H9 (cell line): Measurements from ENCODE around the gene SCAF11. TPM values are rescaled to one million over a fixed set of nuclear protein-coding genes. Genes with fewer than 3 reads are reported as not detected.

Experiments used
- DNase-seq: peaks from one replicate; pipeline ENCODE4 v3.0.0-alpha.2; 2017
- H2AFZ ChIP-seq: one replicate; pipeline ENCODE4 v1.6.1; 2013; ENCODE audit warnings: mild to moderate bottlenecking, low read length, control low read depth, moderate library complexity
- H2AK5ac ChIP-seq: 2 replicates; pipeline ENCODE4 v1.6.1; 2013; ENCODE audit warnings: low read length, control low read depth, mixed read lengths; ENCODE audit not compliant: insufficient read length
- H2BK120ac ChIP-seq: one replicate; pipeline ENCODE4 v1.6.1; 2013; ENCODE audit warnings: low read depth, mild to moderate bottlenecking, low read length, control low read depth, inconsistent platforms; ENCODE audit not compliant: poor library complexity, severe bottlenecking
- H2BK12ac ChIP-seq: 2 replicates; pipeline ENCODE4 v1.6.1; 2013; ENCODE audit warnings: low read length, control low read depth, mixed read lengths, low read depth; ENCODE audit not compliant: insufficient read length
- H2BK15ac ChIP-seq: 2 replicates; pipeline ENCODE4 v1.6.1; 2013; ENCODE audit warnings: low read depth, low read length, control low read depth
- H2BK20ac ChIP-seq: one replicate; pipeline ENCODE4 v1.6.1; 2013; ENCODE audit warnings: low read depth, mild to moderate bottlenecking, low read length, control low read depth, inconsistent platforms; ENCODE audit not compliant: poor library complexity, severe bottlenecking
- H2BK5ac ChIP-seq: 2 replicates; pipeline ENCODE4 v1.6.1; 2013; ENCODE audit warnings: low read length, control low read depth, mixed read lengths; ENCODE audit not compliant: insufficient read length
- H3K14ac ChIP-seq: 2 replicates; pipeline ENCODE4 v1.6.1; 2013; ENCODE audit warnings: low read length, control low read depth; ENCODE audit not compliant: insufficient read depth
- H3K18ac ChIP-seq: 2 replicates; pipeline ENCODE4 v1.6.1; 2013; ENCODE audit warnings: low read depth, mild to moderate bottlenecking, mixed read lengths, low read length, control low read depth; ENCODE audit not compliant: insufficient read length
- H3K23ac ChIP-seq: 2 replicates; pipeline ENCODE4 v1.6.1; 2013; ENCODE audit warnings: low read length, control low read depth, mixed read lengths, low read depth; ENCODE audit not compliant: insufficient read length
- H3K23me2 ChIP-seq: 2 replicates; pipeline ENCODE4 v1.6.1; 2013; ENCODE audit warnings: low read depth, mild to moderate bottlenecking, mixed read lengths, low read length, control low read depth; ENCODE audit not compliant: insufficient read length, poor library complexity, severe bottlenecking
- H3K27ac ChIP-seq: 2 replicates; pipeline ENCODE4 v1.5.1; 2013; ENCODE audit warnings: low read length, control low read depth, mixed read lengths, low read depth; ENCODE audit not compliant: insufficient read length
- H3K27me3 ChIP-seq: 2 replicates; pipeline ENCODE4 v1.6.1; 2013; ENCODE audit warnings: low read length, control low read depth, inconsistent platforms; ENCODE audit not compliant: insufficient read depth
- H3K4ac ChIP-seq: 2 replicates; pipeline ENCODE4 v1.6.1; 2013; ENCODE audit warnings: low read depth, mild to moderate bottlenecking, control low read depth, inconsistent platforms, low read length, moderate library complexity
- H3K4me1 ChIP-seq: 2 replicates; pipeline ENCODE4 v1.6.1; 2013; ENCODE audit warnings: low read length, control low read depth, inconsistent platforms; ENCODE audit not compliant: insufficient read depth
- H3K4me2 ChIP-seq: 2 replicates; pipeline ENCODE4 v1.6.1; 2013; ENCODE audit warnings: low read length, control low read depth, mixed read lengths; ENCODE audit not compliant: insufficient read length, insufficient read depth
- H3K56ac ChIP-seq: 2 replicates; pipeline ENCODE4 v1.6.1; 2013; ENCODE audit warnings: low read depth, mild to moderate bottlenecking, mixed read lengths, low read length, control low read depth; ENCODE audit not compliant: insufficient read length
- H3K79me1 ChIP-seq: 2 replicates; pipeline ENCODE4 v1.6.1; 2013; ENCODE audit warnings: low read depth, mild to moderate bottlenecking, moderate library complexity, low read length, control low read depth, inconsistent platforms; ENCODE audit not compliant: insufficient read depth, poor library complexity, severe bottlenecking
- H3K79me2 ChIP-seq: 2 replicates; pipeline ENCODE4 v1.6.1; 2013; ENCODE audit warnings: low read length, control low read depth, inconsistent platforms; ENCODE audit not compliant: insufficient read depth
- H3K9ac ChIP-seq: 2 replicates; pipeline ENCODE4 v1.6.1; 2013; ENCODE audit warnings: low read length, control low read depth, mixed read lengths; ENCODE audit not compliant: insufficient read length; ENCODE audit errors: extremely low read depth
- H3K9me3 ChIP-seq: one replicate; pipeline ENCODE4 v1.6.1; 2013; ENCODE audit warnings: low read depth, low read length, inconsistent platforms; ENCODE audit not compliant: control insufficient read depth
- H3T11ph ChIP-seq: one replicate; pipeline ENCODE4 v1.6.1; 2013; ENCODE audit warnings: mild to moderate bottlenecking, low read length, control low read depth, inconsistent platforms
- H4K20me1 ChIP-seq: one replicate; pipeline ENCODE4 v1.6.1; 2013; ENCODE audit not compliant: control insufficient read depth, insufficient read length, insufficient read depth
- H4K5ac ChIP-seq: 2 replicates; pipeline ENCODE4 v1.6.1; 2013; ENCODE audit warnings: low read depth, mild to moderate bottlenecking, mixed read lengths, low read length, control low read depth; ENCODE audit not compliant: insufficient read length
- H4K8ac ChIP-seq: replicated peaks from 2 replicates; pipeline ENCODE4 v1.6.1; 2013; ENCODE audit warnings: low read length, control low read depth, mixed read lengths, low read depth; ENCODE audit not compliant: insufficient read length
- H4K91ac ChIP-seq: 2 replicates; pipeline ENCODE4 v1.6.1; 2013; ENCODE audit warnings: low read depth, mild to moderate bottlenecking, moderate library complexity, mixed read lengths, low read length, control low read depth; ENCODE audit not compliant: insufficient read length
- H3K27ac Mint-ChIP-seq, 3 experiments: 2 replicates in 2 of 3; 3 replicates in 1 of 3; pipeline ENCODE4 v1.8.0; 2020 to 2021; ENCODE audit warnings: mixed read lengths in 3 of 3, mild to moderate bottlenecking in 1 of 3, moderate library complexity in 1 of 3
- H3K27me3 Mint-ChIP-seq: 2 replicates; pipeline ENCODE4 v1.8.0; 2021; ENCODE audit warnings: low read depth, mild to moderate bottlenecking, moderate library complexity, mixed read lengths
- H3K36me3 Mint-ChIP-seq, 3 experiments: 2 replicates in 2 of 3; 3 replicates in 1 of 3; pipeline ENCODE4 v1.8.0; 2020 to 2021; ENCODE audit warnings: low read depth in 3 of 3, mixed read lengths in 3 of 3; ENCODE audit not compliant: insufficient read depth in 1 of 3
- H3K4me1 Mint-ChIP-seq, 2 experiments: 2 replicates each; pipeline ENCODE4 v1.8.0; 2020; ENCODE audit warnings: mixed read lengths in 2 of 2
- H3K4me3 Mint-ChIP-seq, 2 experiments: 2 replicates in 1 of 2; 3 replicates in 1 of 2; pipeline ENCODE4 v1.8.0; 2020 to 2021; ENCODE audit warnings: mild to moderate bottlenecking in 2 of 2, mixed read lengths in 2 of 2, moderate library complexity in 1 of 2
- H3K9me3 Mint-ChIP-seq, 2 experiments: 2 replicates in 1 of 2; 3 replicates in 1 of 2; pipeline ENCODE4 v1.8.0; 2020; ENCODE audit warnings: mild to moderate bottlenecking in 2 of 2, mixed read lengths in 2 of 2, moderate library complexity in 1 of 2
- WGBS: extraction: QIAGEN DNeasy Blood & Tissue Kit; methylation state at CpG from one replicate; pipeline ENCODE4 v1.1.7; 2013; ENCODE audit warnings: missing lambda C conversion rate, low lambda C conversion rate, mixed read lengths; ENCODE audit not compliant: insufficient read length; ENCODE audit errors: extremely low coverage; 5-methylcytosine and 5-hydroxymethylcytosine counted together
- total RNA-seq: library from RNA; stranded (reverse); gene quantifications from 2 replicates; pipeline ENCODE4 v1.2.1, GENCODE V29; 2021
- TF ChIP-seq, protein P1 (sequence below): fragments of 200-600 bp; sonication (generic); conservative IDR thresholded peaks from 3 replicates; pipeline ENCODE4 v1.8.0; 2021; ENCODE audit warnings: antibody characterized with exemption, mild to moderate bottlenecking

The SCAF11 gene
- total RNA-seq, 1 experiment from 2014 or later = 90.8 TPM

GRCh38 chr12:45959728-45960127 is 30.6 kb downstream of the SCAF11 start:
- no peak overlapping the region for H3K14ac ChIP-seq
- peaks cover 2% of the 10 kb centered on the region for H3K79me1 ChIP-seq
- H2BK120ac ChIP-seq = no peak overlapping the region
- no peak for DNase-seq
- no peaks in the 10 kb centered on the region for H3K79me2 ChIP-seq
- no peak overlapping the region for H3K4ac ChIP-seq
- no peak overlapping the region for H4K5ac ChIP-seq
- Mint-ChIP-seq H3K27me3 (no peaks in the 10 kb centered on the region), H3K27ac (no peak overlapping the region), H3K36me3 (peaks cover 0 to 17% (median 6%) of the 10 kb centered on the region in 3 experiments; a peak in 3 of 7 replicates), H3K9me3 (no peaks in the 10 kb centered on the region), H3K4me1 (peaks cover 7 to 11% of the 10 kb centered on the region in 2 experiments), H3K4me3 (no peak overlapping the region)
- H2BK20ac ChIP-seq = no peak overlapping the region
- H2AFZ ChIP-seq = no peak overlapping the region
- no peaks in the 10 kb centered on the region for H3K9me3 ChIP-seq
- H4K20me1 ChIP-seq = no peaks in the 10 kb centered on the region
- H3K4me2 ChIP-seq = no peak overlapping the region
- no peaks in the 10 kb centered on the region for H3K23me2 ChIP-seq
- no peak overlapping the region for H3K56ac ChIP-seq
- no peak overlapping the region for H3K23ac ChIP-seq
- no peaks in the 10 kb centered on the region for H3K4me1 ChIP-seq
- H3K9ac ChIP-seq = no peak overlapping the region
- WGBS = no CpG with 5 or more reads among the region's 2 CpGs
- TF ChIP-seq, protein P1, sequence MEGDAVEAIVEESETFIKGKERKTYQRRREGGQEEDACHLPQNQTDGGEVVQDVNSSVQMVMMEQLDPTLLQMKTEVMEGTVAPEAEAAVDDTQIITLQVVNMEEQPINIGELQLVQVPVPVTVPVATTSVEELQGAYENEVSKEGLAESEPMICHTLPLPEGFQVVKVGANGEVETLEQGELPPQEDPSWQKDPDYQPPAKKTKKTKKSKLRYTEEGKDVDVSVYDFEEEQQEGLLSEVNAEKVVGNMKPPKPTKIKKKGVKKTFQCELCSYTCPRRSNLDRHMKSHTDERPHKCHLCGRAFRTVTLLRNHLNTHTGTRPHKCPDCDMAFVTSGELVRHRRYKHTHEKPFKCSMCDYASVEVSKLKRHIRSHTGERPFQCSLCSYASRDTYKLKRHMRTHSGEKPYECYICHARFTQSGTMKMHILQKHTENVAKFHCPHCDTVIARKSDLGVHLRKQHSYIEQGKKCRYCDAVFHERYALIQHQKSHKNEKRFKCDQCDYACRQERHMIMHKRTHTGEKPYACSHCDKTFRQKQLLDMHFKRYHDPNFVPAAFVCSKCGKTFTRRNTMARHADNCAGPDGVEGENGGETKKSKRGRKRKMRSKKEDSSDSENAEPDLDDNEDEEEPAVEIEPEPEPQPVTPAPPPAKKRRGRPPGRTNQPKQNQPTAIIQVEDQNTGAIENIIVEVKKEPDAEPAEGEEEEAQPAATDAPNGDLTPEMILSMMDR = no peak
- no peak overlapping the region for H3K27ac ChIP-seq
- H2BK5ac ChIP-seq = no peak overlapping the region
- no peak overlapping the region for H3T11ph ChIP-seq
- H4K91ac ChIP-seq = no peak overlapping the region
- H2BK15ac ChIP-seq = no peak overlapping the region
- H2AK5ac ChIP-seq = no peak overlapping the region
- no peak overlapping the region for H3K18ac ChIP-seq
- H2BK12ac ChIP-seq = no peak overlapping the region
- no peak overlapping the region for H4K8ac ChIP-seq
- no peaks in the 10 kb centered on the region for H3K27me3 ChIP-seq
